Measurements from ENCODE around the gene DUXA. TPM values are rescaled to one million over a fixed set of nuclear protein-coding genes. Genes with fewer than 3 reads are reported as not detected.

Gene DUXA
- total RNA-seq, 1 experiment from 2014 or later = not detected

- Histone ChIP-seq H2BK20ac (ENCODE audit: low read depth, low read length, poor library complexity, severe bottlenecking) (no peak overlapping the region), H2BK15ac (ENCODE audit: low read depth, low read length) (no peak overlapping the region), H3K56ac (ENCODE audit: insufficient read length, low read depth, low read length) (no peak overlapping the region), H2BK120ac (ENCODE audit: low read depth, low read length, poor library complexity, severe bottlenecking) (no peak overlapping the region), H4K8ac (replicated peaks; ENCODE audit: insufficient read length, low read depth, low read length) (no peak overlapping the region), H2AFZ (ENCODE audit: low read length) (no peak overlapping the region), H3K79me1 (ENCODE audit: insufficient read depth, low read depth, low read length, poor library complexity, severe bottlenecking) (no peaks in the 10 kb centered on the region), H3K23ac (ENCODE audit: insufficient read length, low read depth, low read length) (no peak overlapping the region), H3K9me3 (ENCODE audit: control insufficient read depth, low read depth, low read length) (peaks cover 22% of the 10 kb centered on the region), H4K5ac (ENCODE audit: insufficient read length, low read depth, low read length) (no peak overlapping the region), H3K18ac (ENCODE audit: insufficient read length, low read depth, low read length) (no peak overlapping the region), H3K4me2 (ENCODE audit: insufficient read depth, insufficient read length, low read length) (peak overlapping the region; percentile 32), H3T11ph (ENCODE audit: low read length) (no peak overlapping the region), H3K27me3 (ENCODE audit: insufficient read depth, low read length) (peaks cover 5% of the 10 kb centered on the region; the same call in 1 of the 2 replicates), H4K20me1 (ENCODE audit: control insufficient read depth, insufficient read depth, insufficient read length) (no peaks in the 10 kb centered on the region), H3K79me2 (ENCODE audit: insufficient read depth, low read length) (no peaks in the 10 kb centered on the region), H3K4ac (ENCODE audit: low read depth, low read length) (no peak overlapping the region), H4K91ac (ENCODE audit: insufficient read length, low read depth, low read length) (no peak overlapping the region), H3K9ac (ENCODE audit: extremely low read depth, insufficient read length, low read length) (no peak overlapping the region), H2AK5ac (ENCODE audit: insufficient read length, low read length) (no peak overlapping the region), H3K4me1 (ENCODE audit: insufficient read depth, low read length) (no peaks in the 10 kb centered on the region), H3K23me2 (ENCODE audit: insufficient read length, low read depth, low read length, poor library complexity, severe bottlenecking) (no peaks in the 10 kb centered on the region), H2BK12ac (ENCODE audit: insufficient read length, low read depth, low read length) (no peak overlapping the region), H3K27ac (ENCODE audit: insufficient read length, low read depth, low read length) (no peak overlapping the region), H2BK5ac (ENCODE audit: insufficient read length, low read length) (no peak overlapping the region), H3K14ac (ENCODE audit: insufficient read depth, low read length) (no peak overlapping the region)
- H3K27me3 Mint-ChIP-seq (ENCODE audit: low read depth) = peaks cover 3% of the 10 kb centered on the region; the same call in 1 of the 2 replicates
- TF ChIP-seq CTCF (conservative IDR thresholded peaks at IDR 0.05) = no peak
- H3K9me3 Mint-ChIP-seq = peaks cover 64 to 74% of the 10 kb centered on the region in 2 experiments
- H3K4me1 Mint-ChIP-seq = no peaks in the 10 kb centered on the region
- no CpG with 5 or more reads among the region's 42 CpGs for WGBS (ENCODE audit: extremely low coverage, insufficient read length, low lambda C conversion rate)
- no peak for DNase-seq
- peaks cover 8 to 23% (median 13%) of the 10 kb centered on the region in 3 experiments; a peak in 6 of 7 replicates for H3K36me3 Mint-ChIP-seq (ENCODE audit: insufficient read depth in 1 of 3, low read depth in 3 of 3)
- H3K4me3 Mint-ChIP-seq = no peak overlapping the region
- no peak overlapping the region for H3K27ac Mint-ChIP-seq
Measured at GRCh38 chr19:57106722-57107235, 60.5 kb downstream of the DUXA start.

Data from H9 (cell line).